ENCODE measurements around the gene CLCN4.

Gene CLCN4

DNA sequence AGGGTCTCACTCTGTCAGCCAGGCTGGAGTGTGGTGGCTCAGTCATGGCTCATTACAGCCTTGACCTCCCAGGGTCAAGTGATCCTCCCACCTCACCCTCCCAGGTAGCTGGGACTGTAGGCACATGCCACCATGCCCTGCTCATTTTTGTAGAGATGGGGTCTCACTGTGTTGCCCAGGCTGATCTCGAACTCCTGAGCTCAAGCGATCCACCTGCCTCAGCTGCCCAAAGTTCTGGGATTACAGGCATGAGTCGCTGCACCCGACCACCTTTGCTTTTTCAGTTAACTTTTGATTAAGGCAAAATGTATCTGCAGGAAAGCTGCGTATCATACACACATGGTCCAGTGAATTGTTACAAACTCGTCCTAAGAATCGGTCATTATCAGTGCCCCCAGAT lies 16.5 kb upstream of the CLCN4 start:
- Mint-ChIP-seq H3K9me3 (no peaks in the 10 kb centered on the region), H3K27ac (no peak overlapping the region), H3K27me3 (ENCODE audit: low read depth) (no peaks in the 10 kb centered on the region), H3K4me1 (ENCODE audit: low read depth) (no peaks in the 10 kb centered on the region), H3K4me3 (no peak overlapping the region), H3K36me3 (ENCODE audit: low read depth) (peaks cover 11% of the 10 kb centered on the region)
- no peak for DNase-seq (ENCODE audit: low spot score)

- no peak overlapping the region for H3K27ac Mint-ChIP-seq
- H3K36me3 Mint-ChIP-seq (ENCODE audit: low read depth): peaks cover 15% of the 10 kb centered on the region
- H3K27me3 Mint-ChIP-seq (ENCODE audit: low read depth): no peaks in the 10 kb centered on the region
- H3K4me3 Mint-ChIP-seq: no peak overlapping the region
- DNase-seq (ENCODE audit: low spot score): no peak
- no peaks in the 10 kb centered on the region for H3K9me3 Mint-ChIP-seq
- H3K4me1 Mint-ChIP-seq (ENCODE audit: low read depth): no peaks in the 10 kb centered on the region
Measured at GRCh38 chrX:10142041-10142599, 14.7 kb upstream of the CLCN4 start.

- peaks cover 13% of the 10 kb centered on the region for H3K36me3 Mint-ChIP-seq (ENCODE audit: low read depth)
- no peaks in the 10 kb centered on the region for H3K4me1 Mint-ChIP-seq (ENCODE audit: low read depth)
- H3K27me3 Mint-ChIP-seq (ENCODE audit: low read depth): no peaks in the 10 kb centered on the region
- H3K9me3 Mint-ChIP-seq: no peaks in the 10 kb centered on the region
- H3K27ac Mint-ChIP-seq: no peak overlapping the region
- no peak overlapping the region for H3K4me3 Mint-ChIP-seq
- DNase-seq (ENCODE audit: low spot score): no peak
Measured at GRCh38 chrX:10143071-10143983, 13.4 kb upstream of the CLCN4 start.

GRCh38 chrX:10146346-10146745 lies 10.4 kb upstream of the CLCN4 start:
- no peaks in the 10 kb centered on the region for H3K9me3 Mint-ChIP-seq

DNA sequence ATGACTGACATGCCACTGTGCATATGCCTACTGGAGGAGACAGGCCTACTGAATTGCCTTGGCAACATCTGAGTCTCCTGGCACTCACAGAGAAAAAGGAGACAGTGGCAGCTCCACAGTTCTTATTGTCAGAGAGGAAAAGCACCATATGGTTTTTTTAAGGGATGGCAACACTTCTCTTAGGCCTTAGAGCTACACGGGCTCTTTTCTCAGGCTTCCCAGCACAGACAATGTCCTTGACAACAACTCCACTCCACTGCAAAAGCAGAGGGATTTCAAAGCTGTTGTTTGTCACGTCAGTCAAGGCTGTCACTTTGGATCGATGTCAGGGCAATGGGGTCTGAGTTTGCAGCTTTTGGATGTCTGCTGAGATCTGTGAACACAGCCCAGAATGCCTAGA lies 4.7 kb upstream of the CLCN4 start:
- peaks cover 19% of the 10 kb centered on the region for H3K27me3 Mint-ChIP-seq (ENCODE audit: low read depth)
- H3K27ac Mint-ChIP-seq: no peak overlapping the region
- H3K9me3 Mint-ChIP-seq: no peaks in the 10 kb centered on the region
- DNase-seq (ENCODE audit: low spot score): no peak
- H3K4me3 Mint-ChIP-seq: no peak overlapping the region
- H3K36me3 Mint-ChIP-seq (ENCODE audit: low read depth): no peaks in the 10 kb centered on the region
- H3K4me1 Mint-ChIP-seq (ENCODE audit: low read depth): peaks cover 3% of the 10 kb centered on the region

More at GRCh38 chrX:10146346-10146745, 10.4 kb upstream of the CLCN4 start:
- H3K36me3 Mint-ChIP-seq (ENCODE audit: low read depth): peaks cover 11% of the 10 kb centered on the region
- no peaks in the 10 kb centered on the region for H3K27me3 Mint-ChIP-seq (ENCODE audit: low read depth)
- no peak for DNase-seq (ENCODE audit: low spot score)
- no peak overlapping the region for H3K4me3 Mint-ChIP-seq
- H3K4me1 Mint-ChIP-seq (ENCODE audit: low read depth): no peaks in the 10 kb centered on the region
- H3K27ac Mint-ChIP-seq: no peak overlapping the region

DNA sequence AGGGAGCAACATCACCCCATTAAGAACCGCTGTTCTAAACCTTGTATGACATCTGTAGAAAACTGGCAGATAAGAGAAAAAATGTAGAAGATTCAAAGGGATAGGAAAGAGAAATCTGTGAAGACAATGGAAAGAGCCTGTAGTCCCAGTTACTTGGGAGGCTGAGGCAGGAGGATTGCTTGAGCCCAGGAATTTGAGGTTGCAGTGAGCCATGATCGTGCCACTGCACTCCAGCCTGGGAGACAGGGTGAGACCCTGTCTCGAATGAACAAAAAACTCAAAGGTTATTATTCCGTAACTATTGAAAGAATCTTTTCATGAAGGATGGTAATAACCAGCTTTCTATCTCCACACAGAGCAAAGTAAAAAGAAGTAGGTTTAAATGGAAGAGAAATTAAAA lies 1.6 kb upstream of the CLCN4 start:
- Mint-ChIP-seq H3K27me3 (ENCODE audit: low read depth) (peaks cover 40% of the 10 kb centered on the region), H3K4me1 (ENCODE audit: low read depth) (peaks cover 5% of the 10 kb centered on the region), H3K9me3 (no peaks in the 10 kb centered on the region), H3K4me3 (no peak overlapping the region), H3K36me3 (ENCODE audit: low read depth) (no peaks in the 10 kb centered on the region), H3K27ac (no peak overlapping the region)
- DNase-seq (ENCODE audit: low spot score): no peak

DNA sequence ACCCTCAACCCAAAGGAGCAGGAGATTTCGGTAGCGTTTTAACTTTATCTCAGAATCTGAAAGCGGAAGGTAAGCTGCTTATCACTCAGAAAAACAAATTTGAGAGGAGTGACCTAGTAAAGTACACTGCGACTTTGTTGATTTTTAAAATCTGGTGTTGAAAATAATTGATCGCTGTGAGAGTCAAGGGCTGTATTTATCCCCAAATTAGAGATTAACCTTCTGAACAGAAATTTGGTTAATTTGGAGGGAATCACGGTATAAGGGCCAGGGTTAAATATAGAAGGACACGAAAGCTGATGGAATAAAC lies 212 bp downstream of the CLCN4 start:
- no peak overlapping the region for H3K27ac Mint-ChIP-seq
- peaks cover 50% of the 10 kb centered on the region for H3K27me3 Mint-ChIP-seq (ENCODE audit: low read depth)
- H3K36me3 Mint-ChIP-seq (ENCODE audit: low read depth): no peaks in the 10 kb centered on the region
- peak overlapping the region; percentile 48 for H3K4me3 Mint-ChIP-seq
- no peak for DNase-seq (ENCODE audit: low spot score)
- no peaks in the 10 kb centered on the region for H3K9me3 Mint-ChIP-seq
- peaks cover 5% of the 10 kb centered on the region for H3K4me1 Mint-ChIP-seq (ENCODE audit: low read depth)

- H3K4me1 Mint-ChIP-seq (ENCODE audit: low read depth): peaks cover 5% of the 10 kb centered on the region
- H3K36me3 Mint-ChIP-seq (ENCODE audit: low read depth): no peaks in the 10 kb centered on the region
- H3K4me3 Mint-ChIP-seq: no peak overlapping the region
- H3K27ac Mint-ChIP-seq: no peak overlapping the region
- H3K27me3 Mint-ChIP-seq (ENCODE audit: low read depth): peaks cover 53% of the 10 kb centered on the region
- no peaks in the 10 kb centered on the region for H3K9me3 Mint-ChIP-seq
- no peak for DNase-seq (ENCODE audit: low spot score)
Measured at GRCh38 chrX:10157543-10157942, 768 bp downstream of the CLCN4 start.

DNA sequence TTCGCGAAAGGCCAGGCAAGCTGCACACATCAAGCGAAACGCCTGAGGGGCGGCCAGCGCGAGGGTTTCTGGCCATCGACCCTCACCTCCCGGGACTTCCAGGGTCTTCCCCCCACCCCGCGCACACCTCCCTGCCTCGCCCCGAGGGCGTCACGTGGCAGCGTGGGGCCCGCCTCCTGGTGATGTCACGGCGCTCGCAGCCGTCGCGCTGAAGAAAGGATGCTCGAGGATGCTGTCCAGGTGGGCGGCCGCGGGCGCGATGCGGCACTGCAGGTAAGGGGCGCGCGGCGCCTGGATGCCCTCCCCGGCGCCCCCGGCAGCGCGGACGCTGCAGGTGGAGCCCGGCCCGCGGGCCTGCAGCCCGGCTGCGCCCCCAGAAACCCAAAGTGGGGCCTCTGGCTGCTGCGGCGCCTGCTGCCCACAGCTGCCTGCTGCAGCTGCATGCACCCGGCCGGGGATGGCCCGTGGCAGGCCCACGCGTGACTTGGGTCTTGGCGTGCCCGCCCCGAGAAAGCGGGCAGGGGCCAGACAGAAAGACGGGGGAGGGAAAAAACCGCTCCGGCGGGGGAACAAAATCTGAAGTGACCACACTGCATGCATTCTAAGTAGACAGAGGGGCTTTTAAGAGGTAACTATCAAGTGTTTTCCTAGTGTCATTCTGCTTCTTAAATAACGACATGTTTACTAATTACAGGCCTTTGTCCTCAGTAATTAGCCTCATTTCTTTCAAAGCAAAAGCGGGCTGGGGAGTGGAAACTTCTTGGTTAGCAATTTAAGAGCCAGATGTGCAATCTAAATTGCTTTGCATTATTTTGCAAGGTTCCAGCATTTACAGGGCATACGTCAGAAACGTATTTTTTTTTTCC lies 1.7 kb downstream of the CLCN4 start:
- Mint-ChIP-seq H3K4me3 (no peak overlapping the region), H3K9me3 (no peaks in the 10 kb centered on the region)
- DNase-seq (ENCODE audit: low spot score): no peak

DNA sequence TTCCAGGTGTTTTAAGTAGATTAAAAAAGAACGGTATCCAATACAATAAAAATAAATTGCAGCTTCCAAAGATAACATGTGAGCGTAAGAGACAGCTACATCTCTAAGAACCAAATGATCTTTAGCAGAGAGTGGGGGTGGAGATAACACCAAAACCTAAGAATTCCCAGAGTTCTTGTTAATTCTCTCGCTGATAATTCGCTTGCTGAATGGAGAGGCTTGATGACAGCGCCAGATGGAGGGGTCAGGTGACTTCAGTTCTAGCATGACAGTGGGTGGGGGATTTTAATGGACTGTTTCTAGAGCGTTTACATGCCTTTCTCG lies 2.3 kb downstream of the CLCN4 start:
- no peaks in the 10 kb centered on the region for H3K9me3 Mint-ChIP-seq
- H3K27me3 Mint-ChIP-seq (ENCODE audit: low read depth): peaks cover 50% of the 10 kb centered on the region
- H3K4me1 Mint-ChIP-seq (ENCODE audit: low read depth): peaks cover 5% of the 10 kb centered on the region
- no peak overlapping the region for H3K4me3 Mint-ChIP-seq
- no peak overlapping the region for H3K27ac Mint-ChIP-seq
- DNase-seq (ENCODE audit: low spot score): no peak
- H3K36me3 Mint-ChIP-seq (ENCODE audit: low read depth): no peaks in the 10 kb centered on the region

More for the DNA sequence above, 1.7 kb downstream of the CLCN4 start:
- Mint-ChIP-seq H3K27me3 (ENCODE audit: low read depth) (peaks cover 50% of the 10 kb centered on the region), H3K4me1 (ENCODE audit: low read depth) (peaks cover 5% of the 10 kb centered on the region), H3K27ac (no peak overlapping the region), H3K36me3 (ENCODE audit: low read depth) (no peaks in the 10 kb centered on the region)

DNA sequence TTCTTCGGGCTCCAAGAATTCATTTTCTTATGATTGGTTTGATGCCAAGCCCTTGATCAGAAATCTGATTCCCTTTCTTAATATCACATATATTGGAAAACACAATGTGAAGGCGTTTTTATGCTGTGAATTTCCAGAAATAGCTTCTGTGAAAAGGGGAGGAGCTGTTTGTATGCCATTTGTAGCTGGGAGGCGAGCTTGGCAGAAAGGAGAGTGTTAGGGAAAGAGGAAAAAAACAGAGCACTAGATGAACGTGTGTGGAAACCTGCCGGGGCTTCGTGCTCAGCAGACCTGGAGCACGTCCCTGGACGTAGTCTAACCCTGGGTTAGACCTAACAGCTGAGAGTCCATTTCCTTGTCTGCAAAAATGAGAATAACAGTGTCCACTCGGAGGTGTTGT lies 3.4 kb downstream of the CLCN4 start:
- Mint-ChIP-seq H3K4me1 (ENCODE audit: low read depth) (peaks cover 5% of the 10 kb centered on the region), H3K36me3 (ENCODE audit: low read depth) (no peaks in the 10 kb centered on the region), H3K4me3 (no peak overlapping the region), H3K27me3 (ENCODE audit: low read depth) (peaks cover 44% of the 10 kb centered on the region), H3K9me3 (no peaks in the 10 kb centered on the region), H3K27ac (no peak overlapping the region)
- no peak for DNase-seq (ENCODE audit: low spot score)

DNA sequence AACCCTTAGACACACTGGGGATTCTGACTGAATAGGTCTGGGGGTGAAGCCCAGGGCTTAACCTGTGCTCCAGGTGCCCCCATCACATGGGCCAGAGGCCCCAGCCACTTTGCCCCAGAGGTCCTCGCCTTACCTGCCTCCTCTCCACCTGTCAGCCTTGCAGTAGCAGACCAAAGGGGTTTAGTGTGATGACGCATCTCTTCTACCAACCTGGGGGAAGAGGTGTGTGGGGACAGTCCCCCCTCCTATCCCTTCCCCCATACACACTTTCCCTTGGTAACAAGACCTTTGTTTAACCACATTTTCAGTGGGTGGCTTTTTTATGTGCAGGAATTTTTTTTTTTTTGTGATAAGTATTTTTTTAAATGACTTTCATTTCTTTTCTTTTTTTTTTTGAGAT lies 6.3 kb downstream of the CLCN4 start:
- H3K27ac Mint-ChIP-seq: no peak overlapping the region
- no peak overlapping the region for H3K4me3 Mint-ChIP-seq
- peaks cover 7% of the 10 kb centered on the region for H3K4me1 Mint-ChIP-seq (ENCODE audit: low read depth)
- H3K9me3 Mint-ChIP-seq: no peaks in the 10 kb centered on the region
- H3K36me3 Mint-ChIP-seq (ENCODE audit: low read depth): no peaks in the 10 kb centered on the region
- DNase-seq (ENCODE audit: low spot score): no peak
- H3K27me3 Mint-ChIP-seq (ENCODE audit: low read depth): peaks cover 29% of the 10 kb centered on the region

DNA sequence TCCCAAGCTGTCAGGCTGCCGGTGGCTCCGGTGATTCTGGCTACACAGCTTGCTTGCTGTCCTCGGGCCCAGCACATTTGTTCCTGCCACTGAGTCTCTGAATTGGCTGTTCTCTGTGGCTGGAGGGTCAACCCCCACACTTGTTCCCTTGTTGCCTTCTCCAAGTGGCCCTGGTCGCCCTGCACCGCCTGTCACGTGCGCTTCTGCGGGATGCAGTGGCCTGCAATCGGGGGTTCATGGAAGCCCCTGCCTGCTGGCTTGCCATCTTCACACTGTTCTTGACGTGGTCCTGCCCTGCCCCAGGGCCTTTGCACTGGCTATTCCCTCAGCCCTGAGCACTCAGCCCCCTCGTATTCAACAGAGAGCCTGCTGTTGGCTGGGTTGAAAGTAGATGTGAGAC lies 8.1 kb downstream of the CLCN4 start:
- no peak overlapping the region for H3K27ac Mint-ChIP-seq
- peaks cover 19% of the 10 kb centered on the region for H3K27me3 Mint-ChIP-seq (ENCODE audit: low read depth)
- no peaks in the 10 kb centered on the region for H3K9me3 Mint-ChIP-seq
- no peaks in the 10 kb centered on the region for H3K36me3 Mint-ChIP-seq (ENCODE audit: low read depth)
- H3K4me1 Mint-ChIP-seq (ENCODE audit: low read depth): peaks cover 7% of the 10 kb centered on the region
- no peak for DNase-seq (ENCODE audit: low spot score)
- H3K4me3 Mint-ChIP-seq: no peak overlapping the region

DNA sequence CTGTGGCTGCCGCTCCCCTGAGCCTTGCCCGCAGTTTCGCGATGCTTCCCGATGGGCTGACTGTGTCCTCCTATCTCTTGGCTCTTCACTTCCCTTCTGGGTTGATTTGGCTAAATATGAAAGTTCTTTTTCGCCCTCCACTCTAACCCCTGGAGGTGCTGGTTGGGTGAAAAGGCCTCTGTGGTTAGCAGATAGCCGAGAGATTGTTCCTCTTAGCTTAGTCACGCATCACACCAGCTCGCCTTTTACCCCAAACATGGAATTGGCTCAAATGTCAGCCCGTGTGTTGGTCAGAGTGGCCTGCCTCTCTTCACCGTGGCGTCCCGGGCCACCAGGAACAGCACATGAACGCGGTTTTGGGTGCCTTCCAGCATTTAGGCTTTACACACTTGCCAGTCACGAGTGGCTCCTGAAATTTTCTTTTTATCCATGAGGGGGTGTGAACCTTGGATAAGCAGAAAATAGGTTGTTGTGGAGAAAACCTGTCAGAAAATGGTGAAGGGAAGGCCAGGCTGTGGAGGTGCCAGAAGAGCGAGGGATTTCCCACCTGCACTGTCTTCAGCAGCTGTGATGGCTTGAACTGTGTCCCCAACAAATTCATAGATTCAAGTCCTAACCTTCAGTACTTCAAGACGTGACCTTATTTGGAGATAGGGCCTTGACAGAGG lies 8.9 kb downstream of the CLCN4 start:
- Mint-ChIP-seq H3K4me1 (ENCODE audit: low read depth) (peaks cover 7% of the 10 kb centered on the region), H3K4me3 (no peak overlapping the region), H3K27ac (no peak overlapping the region), H3K27me3 (ENCODE audit: low read depth) (peaks cover 11% of the 10 kb centered on the region), H3K9me3 (no peaks in the 10 kb centered on the region), H3K36me3 (ENCODE audit: low read depth) (no peaks in the 10 kb centered on the region)
- no peak for DNase-seq (ENCODE audit: low spot score)
